K562 (cell line): ENCODE results near the gene PCDH19. TPM values are rescaled to one million over a fixed set of nuclear protein-coding genes. Genes with fewer than 3 reads are reported as not detected.

Experiments
- ATAC-seq: fragments of 200-7000 bp; cut with Tn5 transposase; 3 replicates; pipeline ENCODE4 v1.9.1; 2020; ENCODE audit warnings: moderate library complexity
- BruUV-seq: library from RNA; stranded (reverse); fragments of 400-500 nt; replicated peaks from 2 replicates; lab custom pipeline; 2021; lab: Mats Ljungman, UMichigan
- CTCF ChIA-PET: fragments of 300-600 bp; formaldehyde crosslinking; extraction: SDS; loops from one replicate; lab custom pipeline; 2021; ENCODE audit warnings: low intra/inter-chr PET ratio; lab: Yijun Ruan, JAX
- POLR2A ChIA-PET: fragments of 300-600, 350-650 bp; sonication (Branson Sonifier 250); formaldehyde crosslinking; extraction: SDS; loops from one replicate; lab custom pipeline; 2021; ENCODE audit warnings: antibody characterized with exemption, inconsistent platforms; lab: Yijun Ruan, JAX
- DNase-seq, 4 experiments: peaks; one replicate each; pipeline versions ENCODE4 v3.0.0 to v3.0.0-alpha.2; 2011 to 2018; ENCODE audit warnings: low spot score in 3 of 4, mixed read lengths in 3 of 4; ENCODE audit errors: extremely low read depth in 1 of 4
- FAIRE-seq: peaks from 2 replicates; lab custom pipeline; 2011; peaks lifted over from hg19 to GRCh38; lab: Jason Lieb, UNC
- H2AFZ ChIP-seq: 2 replicates; pipeline ENCODE4 v1.6.0; 2011; ENCODE audit warnings: low read depth, low read length, control low read depth, inconsistent platforms
- H3K27ac ChIP-seq: fragments of 200-600 bp; 3 replicates; pipeline ENCODE4 v1.8.0; 2011; ENCODE audit warnings: low read depth, mild to moderate bottlenecking, control low read depth, inconsistent platforms, low read length, moderate library complexity, mixed read lengths; ENCODE audit errors: extremely low read depth
- H3K27me3 ChIP-seq, 2 experiments: fragments of 300-600 bp in 1 of 2; 2 replicates in 1 of 2; 3 replicates in 1 of 2; pipeline versions ENCODE4 v1.6.0 to v1.8.0; 2011; ENCODE audit warnings: inconsistent platforms in 2 of 2, low read length in 2 of 2, mild to moderate bottlenecking in 1 of 2, mixed read lengths in 1 of 2, moderate library complexity in 1 of 2; ENCODE audit not compliant: control insufficient read depth in 2 of 2, insufficient read depth in 2 of 2
- H3K36me3 ChIP-seq: fragments of 300-600 bp; 3 replicates; pipeline ENCODE4 v1.8.0; 2011; ENCODE audit warnings: mild to moderate bottlenecking, low read length, inconsistent platforms; ENCODE audit not compliant: control insufficient read depth, insufficient read depth
- H3K4me1 ChIP-seq, 2 experiments: fragments of 200-600 bp in 1 of 2; replicated peaks in 1 of 2; 2 replicates in 1 of 2; 3 replicates in 1 of 2; pipeline versions ENCODE4 v1.5.1 to v1.8.0; 2011; ENCODE audit warnings: inconsistent platforms in 2 of 2, low read length in 2 of 2, mild to moderate bottlenecking in 1 of 2, mixed read lengths in 1 of 2, moderate library complexity in 1 of 2; ENCODE audit not compliant: control insufficient read depth in 2 of 2, insufficient read depth in 2 of 2
- H3K4me2 ChIP-seq: 2 replicates; pipeline ENCODE4 v1.6.1; 2011; ENCODE audit warnings: low read length, control low read depth, inconsistent platforms, mixed read lengths; ENCODE audit not compliant: insufficient read depth
- H3K4me3 ChIP-seq: fragments of 200-600 bp; sonication (generic), shearing (Covaris generic); 2 replicates; pipeline ENCODE4 v1.5.1; 2016; ENCODE audit warnings: control low read depth, inconsistent platforms
- H3K79me2 ChIP-seq: fragments of 200-600 bp; 3 replicates; pipeline ENCODE4 v1.8.0; 2011; ENCODE audit warnings: low read length, inconsistent platforms; ENCODE audit not compliant: control insufficient read depth, insufficient read depth
- H3K9ac ChIP-seq, 2 experiments: 2 replicates each; pipeline versions ENCODE4 v1.6.0 to v1.6.1; 2011; ENCODE audit warnings: low read depth in 2 of 2, low read length in 2 of 2, control low read depth in 1 of 2, inconsistent platforms in 1 of 2, mild to moderate bottlenecking in 1 of 2, mixed read lengths in 1 of 2; ENCODE audit not compliant: insufficient read depth in 1 of 2
- H3K9me1 ChIP-seq: one replicate; pipeline ENCODE4 v1.6.0; 2011; ENCODE audit warnings: inconsistent platforms, mild to moderate bottlenecking, low read length, moderate library complexity; ENCODE audit not compliant: control insufficient read depth, insufficient read depth
- H3K9me3 ChIP-seq: replicated peaks from 2 replicates; pipeline ENCODE4 v1.5.1; 2011; ENCODE audit warnings: low read depth, low read length, inconsistent platforms; ENCODE audit not compliant: control insufficient read depth, insufficient read depth
- H4K20me1 ChIP-seq: replicated peaks from 2 replicates; pipeline ENCODE4 v1.6.1; 2011; ENCODE audit warnings: low read length, inconsistent platforms, mixed read lengths; ENCODE audit not compliant: control insufficient read depth, insufficient read depth
- RAD51 ChIP-seq: fragments of 450-650 bp; IDR thresholded peaks from 2 replicates; pipeline ENCODE4 v1.7.1; 2016; ENCODE audit warnings: low read depth, mild to moderate bottlenecking, borderline replicate concordance
- RFX7 ChIP-seq: fragments of 250-450 bp; sonication (Bioruptor Pico); IDR thresholded peaks from 2 replicates; pipeline ENCODE4 v1.5.1; 2021; ENCODE audit warnings: mild to moderate bottlenecking
- TARDBP ChIP-seq: fragments of 450-650 bp; IDR thresholded peaks from 2 replicates; pipeline ENCODE4 v1.6.1; 2016
- ZBTB43 ChIP-seq: sonication (generic); formaldehyde crosslinking; IDR thresholded peaks from 2 replicates; pipeline ENCODE4 v1.8.0; 2023; ENCODE audit warnings: mild to moderate bottlenecking, missing genetic modification reagents
- ZNF41 ChIP-seq: fragments of 250-450 bp; sonication (Bioruptor Pico); conservative IDR thresholded peaks from 2 replicates; pipeline ENCODE4 v1.4.0; 2020; ENCODE audit warnings: mild to moderate bottlenecking
- WGBS: fragments of 100-300 bp; shearing (Covaris generic); methylation state at CpG from one replicate; pipeline ENCODE4 v1.1.6; 2016; ENCODE audit warnings: low coverage, mixed read lengths; ENCODE audit not compliant: insufficient coverage; ENCODE audit errors: missing lambda C conversion rate; 5-methylcytosine and 5-hydroxymethylcytosine counted together
- in situ Hi-C: fragments of 300-500 bp; cut with MboI; formaldehyde crosslinking; loops from 4 replicates; pipeline ENCODE4 v1.15.0; 2018; ENCODE audit warnings: inconsistent platforms, mixed read lengths
- intact Hi-C: fragments of 100-400 bp; cut with micrococcal nuclease; formaldehyde crosslinking; loops from 2 replicates; pipeline ENCODE4 v1.14.2; 2022
- polyA plus RNA-seq, 8 experiments: library from polyadenylated mRNA; depleted of rRNA in 4 of 8; stranded (reverse) in 5 of 8; unstranded in 3 of 8; fragments of >200 nt; fragmentation: Nextera tagmentation in 2 of 8; fragmentation: Illumina TruSeq in 1 of 8; extraction: Ambion mirVana in 2 of 8; extraction: Trizol in 1 of 8; gene quantifications; 2 replicates each; pipeline versions ENCODE4 v1.2.1 to v1.2.3, GENCODE V29; 2011 to 2014; ENCODE audit warnings: inconsistent platforms in 1 of 8, missing spikeins in 1 of 8
- total RNA-seq, 7 experiments: library from RNA; depleted of rRNA in 6 of 7; stranded (reverse); fragments of >200 nt in 6 of 7; fragmentation: Illumina TruSeq in 2 of 7; extraction: Trizol in 2 of 7; gene quantifications; 2 replicates each; pipeline versions ENCODE4 v1.2.1 to v1.2.3, GENCODE V29; 2011 to 2021; ENCODE audit warnings: low replicate concordance in 1 of 7

PCDH19 gene
- total and polyA plus RNA-seq, 9 of the 15 experiments (the other 6 are each of a cell fraction or from before 2014, with no cell fraction given), result not detected

DNA sequence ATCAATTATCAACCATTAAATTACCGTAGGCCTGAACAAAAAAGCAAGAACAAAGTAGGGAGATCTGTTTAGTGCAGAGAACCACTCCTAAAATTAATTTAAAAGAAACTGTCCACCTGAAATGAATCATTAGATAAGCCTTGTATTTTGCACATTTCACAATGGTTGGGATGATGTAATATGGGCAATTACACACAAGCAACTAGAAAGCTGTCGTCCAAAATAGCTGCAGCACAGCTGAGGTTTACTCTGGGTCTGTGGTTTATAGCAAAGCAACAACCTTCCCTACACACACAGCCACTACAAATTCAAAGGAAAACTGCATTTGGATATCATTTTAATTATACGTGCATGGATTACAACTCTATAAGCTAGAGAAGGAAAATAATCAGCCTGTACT lies 28.5 kb downstream of the PCDH19 start:
- H3K9me3 ChIP-seq, result no peaks in the 10 kb centered on the region
- FAIRE-seq (no peak), DNase-seq (no peak)
- H3K27me3 ChIP-seq, result no peaks in the 10 kb centered on the region
- no peaks in the 10 kb centered on the region for H3K4me1 ChIP-seq
- no peaks in the 10 kb centered on the region for H3K36me3 ChIP-seq
- no peak overlapping the region for H3K27ac ChIP-seq
- H3K4me2 ChIP-seq, result no peak overlapping the region
- no TSS peak for BruUV-seq
- CTCF ChIA-PET, result no interaction called here
- TF ChIP-seq TARDBP (no peak), ZNF41 (no peak), RFX7 (no peak), RAD51 (no peak), ZBTB43 (CRISPR knock-in tag) (no peak)
- TF ChIP-seq, all 486 proteins: peak for 0
- POLR2A ChIA-PET, result no interaction called here
- Histone ChIP-seq H4K20me1 (no peaks in the 10 kb centered on the region), H3K79me2 (no peaks in the 10 kb centered on the region), H3K9ac (no peak overlapping the region), H3K4me3 (no peak overlapping the region), H2AFZ (no peak overlapping the region), H3K9me1 (no peaks in the 10 kb centered on the region)
- in situ Hi-C loops, result no loop called here
- ATAC-seq, result no peak
- WGBS, result 0% methylated on average over 3 of the region's 3 CpGs
- intact Hi-C loops, result no loop called here
